ENCODE data around the gene LRRC4C.

DNA sequence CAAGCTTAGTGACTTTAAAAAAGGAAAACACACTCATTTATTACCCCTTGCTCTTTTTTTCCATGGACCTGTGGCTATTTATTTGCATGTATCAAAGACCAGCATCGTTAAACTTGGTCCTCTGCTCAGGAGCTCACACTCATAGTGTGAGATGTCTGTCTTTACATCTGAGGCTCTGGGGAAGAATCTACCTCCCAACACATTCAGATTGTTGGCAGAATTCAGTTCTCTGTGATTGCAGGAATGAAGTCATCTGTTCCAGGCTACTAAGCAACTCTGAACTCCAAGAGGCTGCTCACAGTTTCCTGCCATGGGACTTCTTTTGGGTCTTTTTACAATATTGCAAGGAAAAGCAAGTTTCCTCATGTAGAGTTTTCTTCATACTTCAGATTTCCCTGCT, 138.8 kb downstream of the LRRC4C start:
- TF ChIP-seq, protein P1, sequence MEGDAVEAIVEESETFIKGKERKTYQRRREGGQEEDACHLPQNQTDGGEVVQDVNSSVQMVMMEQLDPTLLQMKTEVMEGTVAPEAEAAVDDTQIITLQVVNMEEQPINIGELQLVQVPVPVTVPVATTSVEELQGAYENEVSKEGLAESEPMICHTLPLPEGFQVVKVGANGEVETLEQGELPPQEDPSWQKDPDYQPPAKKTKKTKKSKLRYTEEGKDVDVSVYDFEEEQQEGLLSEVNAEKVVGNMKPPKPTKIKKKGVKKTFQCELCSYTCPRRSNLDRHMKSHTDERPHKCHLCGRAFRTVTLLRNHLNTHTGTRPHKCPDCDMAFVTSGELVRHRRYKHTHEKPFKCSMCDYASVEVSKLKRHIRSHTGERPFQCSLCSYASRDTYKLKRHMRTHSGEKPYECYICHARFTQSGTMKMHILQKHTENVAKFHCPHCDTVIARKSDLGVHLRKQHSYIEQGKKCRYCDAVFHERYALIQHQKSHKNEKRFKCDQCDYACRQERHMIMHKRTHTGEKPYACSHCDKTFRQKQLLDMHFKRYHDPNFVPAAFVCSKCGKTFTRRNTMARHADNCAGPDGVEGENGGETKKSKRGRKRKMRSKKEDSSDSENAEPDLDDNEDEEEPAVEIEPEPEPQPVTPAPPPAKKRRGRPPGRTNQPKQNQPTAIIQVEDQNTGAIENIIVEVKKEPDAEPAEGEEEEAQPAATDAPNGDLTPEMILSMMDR (IDR thresholded peaks at IDR 0.05), result no peak
- TF ChIP-seq FOXK1 (CRISPR knock-in tag; IDR thresholded peaks at IDR 0.05) (no peak), ZNF423 (CRISPR knock-in tag; IDR thresholded peaks at IDR 0.05) (no peak), SP1 (CRISPR knock-in tag; conservative IDR thresholded peaks at IDR 0.05) (no peak), CREB1 (CRISPR knock-in tag; IDR thresholded peaks at IDR 0.05) (no peak), TCF7 (CRISPR knock-in tag; IDR thresholded peaks at IDR 0.05; ENCODE audit: low read depth) (no peak), ZNF232 (CRISPR knock-in tag; IDR thresholded peaks at IDR 0.05) (no peak), TP53 (CRISPR knock-in tag; IDR thresholded peaks at IDR 0.05) (no peak)
- TF ChIP-seq, protein P2, sequence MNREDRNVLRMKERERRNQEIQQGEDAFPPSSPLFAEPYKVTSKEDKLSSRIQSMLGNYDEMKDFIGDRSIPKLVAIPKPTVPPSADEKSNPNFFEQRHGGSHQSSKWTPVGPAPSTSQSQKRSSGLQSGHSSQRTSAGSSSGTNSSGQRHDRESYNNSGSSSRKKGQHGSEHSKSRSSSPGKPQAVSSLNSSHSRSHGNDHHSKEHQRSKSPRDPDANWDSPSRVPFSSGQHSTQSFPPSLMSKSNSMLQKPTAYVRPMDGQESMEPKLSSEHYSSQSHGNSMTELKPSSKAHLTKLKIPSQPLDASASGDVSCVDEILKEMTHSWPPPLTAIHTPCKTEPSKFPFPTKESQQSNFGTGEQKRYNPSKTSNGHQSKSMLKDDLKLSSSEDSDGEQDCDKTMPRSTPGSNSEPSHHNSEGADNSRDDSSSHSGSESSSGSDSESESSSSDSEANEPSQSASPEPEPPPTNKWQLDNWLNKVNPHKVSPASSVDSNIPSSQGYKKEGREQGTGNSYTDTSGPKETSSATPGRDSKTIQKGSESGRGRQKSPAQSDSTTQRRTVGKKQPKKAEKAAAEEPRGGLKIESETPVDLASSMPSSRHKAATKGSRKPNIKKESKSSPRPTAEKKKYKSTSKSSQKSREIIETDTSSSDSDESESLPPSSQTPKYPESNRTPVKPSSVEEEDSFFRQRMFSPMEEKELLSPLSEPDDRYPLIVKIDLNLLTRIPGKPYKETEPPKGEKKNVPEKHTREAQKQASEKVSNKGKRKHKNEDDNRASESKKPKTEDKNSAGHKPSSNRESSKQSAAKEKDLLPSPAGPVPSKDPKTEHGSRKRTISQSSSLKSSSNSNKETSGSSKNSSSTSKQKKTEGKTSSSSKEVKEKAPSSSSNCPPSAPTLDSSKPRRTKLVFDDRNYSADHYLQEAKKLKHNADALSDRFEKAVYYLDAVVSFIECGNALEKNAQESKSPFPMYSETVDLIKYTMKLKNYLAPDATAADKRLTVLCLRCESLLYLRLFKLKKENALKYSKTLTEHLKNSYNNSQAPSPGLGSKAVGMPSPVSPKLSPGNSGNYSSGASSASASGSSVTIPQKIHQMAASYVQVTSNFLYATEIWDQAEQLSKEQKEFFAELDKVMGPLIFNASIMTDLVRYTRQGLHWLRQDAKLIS (CRISPR knock-in tag; IDR thresholded peaks at IDR 0.05; ENCODE audit: borderline replicate concordance), result no peak
- TF ChIP-seq, protein P3, sequence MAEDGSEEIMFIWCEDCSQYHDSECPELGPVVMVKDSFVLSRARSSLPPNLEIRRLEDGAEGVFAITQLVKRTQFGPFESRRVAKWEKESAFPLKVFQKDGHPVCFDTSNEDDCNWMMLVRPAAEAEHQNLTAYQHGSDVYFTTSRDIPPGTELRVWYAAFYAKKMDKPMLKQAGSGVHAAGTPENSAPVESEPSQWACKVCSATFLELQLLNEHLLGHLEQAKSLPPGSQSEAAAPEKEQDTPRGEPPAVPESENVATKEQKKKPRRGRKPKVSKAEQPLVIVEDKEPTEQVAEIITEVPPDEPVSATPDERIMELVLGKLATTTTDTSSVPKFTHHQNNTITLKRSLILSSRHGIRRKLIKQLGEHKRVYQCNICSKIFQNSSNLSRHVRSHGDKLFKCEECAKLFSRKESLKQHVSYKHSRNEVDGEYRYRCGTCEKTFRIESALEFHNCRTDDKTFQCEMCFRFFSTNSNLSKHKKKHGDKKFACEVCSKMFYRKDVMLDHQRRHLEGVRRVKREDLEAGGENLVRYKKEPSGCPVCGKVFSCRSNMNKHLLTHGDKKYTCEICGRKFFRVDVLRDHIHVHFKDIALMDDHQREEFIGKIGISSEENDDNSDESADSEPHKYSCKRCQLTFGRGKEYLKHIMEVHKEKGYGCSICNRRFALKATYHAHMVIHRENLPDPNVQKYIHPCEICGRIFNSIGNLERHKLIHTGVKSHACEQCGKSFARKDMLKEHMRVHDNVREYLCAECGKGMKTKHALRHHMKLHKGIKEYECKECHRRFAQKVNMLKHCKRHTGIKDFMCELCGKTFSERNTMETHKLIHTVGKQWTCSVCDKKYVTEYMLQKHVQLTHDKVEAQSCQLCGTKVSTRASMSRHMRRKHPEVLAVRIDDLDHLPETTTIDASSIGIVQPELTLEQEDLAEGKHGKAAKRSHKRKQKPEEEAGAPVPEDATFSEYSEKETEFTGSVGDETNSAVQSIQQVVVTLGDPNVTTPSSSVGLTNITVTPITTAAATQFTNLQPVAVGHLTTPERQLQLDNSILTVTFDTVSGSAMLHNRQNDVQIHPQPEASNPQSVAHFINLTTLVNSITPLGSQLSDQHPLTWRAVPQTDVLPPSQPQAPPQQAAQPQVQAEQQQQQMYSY (CRISPR knock-in tag; IDR thresholded peaks at IDR 0.05), result no peak
- TF ChIP-seq, protein P4, sequence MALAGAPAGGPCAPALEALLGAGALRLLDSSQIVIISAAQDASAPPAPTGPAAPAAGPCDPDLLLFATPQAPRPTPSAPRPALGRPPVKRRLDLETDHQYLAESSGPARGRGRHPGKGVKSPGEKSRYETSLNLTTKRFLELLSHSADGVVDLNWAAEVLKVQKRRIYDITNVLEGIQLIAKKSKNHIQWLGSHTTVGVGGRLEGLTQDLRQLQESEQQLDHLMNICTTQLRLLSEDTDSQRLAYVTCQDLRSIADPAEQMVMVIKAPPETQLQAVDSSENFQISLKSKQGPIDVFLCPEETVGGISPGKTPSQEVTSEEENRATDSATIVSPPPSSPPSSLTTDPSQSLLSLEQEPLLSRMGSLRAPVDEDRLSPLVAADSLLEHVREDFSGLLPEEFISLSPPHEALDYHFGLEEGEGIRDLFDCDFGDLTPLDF (CRISPR knock-in tag; IDR thresholded peaks at IDR 0.05), result no peak
